Measurements from ENCODE around the gene COQ10A. TPM values are rescaled to one million over a fixed set of nuclear protein-coding genes. Genes with fewer than 3 reads are reported as not detected.

The COQ10A gene
- total RNA-seq, 1 donor = 12.5 TPM

GRCh38 chr12:56242986-56243385 is 23.8 kb upstream of the COQ10A start:
- no peak overlapping the region for H3K4me3 ChIP-seq (ENCODE audit: low read depth, low read length)
- no peak for DNase-seq (ENCODE audit: low read depth)
- no peak for TF ChIP-seq CTCF (IDR thresholded peaks at IDR 0.05; ENCODE audit: insufficient read depth, low read depth, low read length)

GRCh38 chr12:56243731-56244181 is 23.0 kb upstream of the COQ10A start:
- H3K4me3 ChIP-seq (ENCODE audit: low read depth, low read length) = no peak overlapping the region
- DNase-seq (ENCODE audit: low read depth) = no peak
- no peak for TF ChIP-seq CTCF (IDR thresholded peaks at IDR 0.05; ENCODE audit: insufficient read depth, low read depth, low read length)

- H3K4me3 ChIP-seq (ENCODE audit: low read depth, low read length) = no peak overlapping the region
- DNase-seq (ENCODE audit: low read depth) = no peak
- TF ChIP-seq CTCF (IDR thresholded peaks at IDR 0.05; ENCODE audit: insufficient read depth, low read depth, low read length) = no peak
These were observed 22.2 kb upstream of the COQ10A start for GRCh38 chr12:56244494-56244893.

GRCh38 chr12:56247923-56248322 is 18.8 kb upstream of the COQ10A start:
- DNase-seq (ENCODE audit: low read depth) = no peak
- H3K4me3 ChIP-seq (ENCODE audit: low read depth, low read length) = no peak overlapping the region
- no peak for TF ChIP-seq CTCF (IDR thresholded peaks at IDR 0.05; ENCODE audit: insufficient read depth, low read depth, low read length)

- H3K4me3 ChIP-seq (ENCODE audit: low read depth, low read length) = no peak overlapping the region
- no peak for TF ChIP-seq CTCF (IDR thresholded peaks at IDR 0.05; ENCODE audit: insufficient read depth, low read depth, low read length)
- no peak for DNase-seq (ENCODE audit: low read depth)
These were observed 18.0 kb upstream of the COQ10A start for GRCh38 chr12:56248711-56249110.

- no peak for DNase-seq (ENCODE audit: low read depth)
- TF ChIP-seq CTCF (IDR thresholded peaks at IDR 0.05; ENCODE audit: insufficient read depth, low read depth, low read length) = no peak
- no peak overlapping the region for H3K4me3 ChIP-seq (ENCODE audit: low read depth, low read length)
These were observed 14.1 kb upstream of the COQ10A start for GRCh38 chr12:56252649-56253048.

GRCh38 chr12:56253091-56253490 is 13.7 kb upstream of the COQ10A start:
- DNase-seq (ENCODE audit: low read depth) = no peak
- no peak overlapping the region for H3K4me3 ChIP-seq (ENCODE audit: low read depth, low read length)
- no peak for TF ChIP-seq CTCF (IDR thresholded peaks at IDR 0.05; ENCODE audit: insufficient read depth, low read depth, low read length)

Data from fibroblast of villous mesenchyme (primary cell).